ENCODE results near the gene PPEF2.
"Not testable (repeated sequence)": the region's sequence is repeated elsewhere in the genome, so short reads cannot be mapped to it uniquely, and the experiment has no call there.

The PPEF2 gene

DNA sequence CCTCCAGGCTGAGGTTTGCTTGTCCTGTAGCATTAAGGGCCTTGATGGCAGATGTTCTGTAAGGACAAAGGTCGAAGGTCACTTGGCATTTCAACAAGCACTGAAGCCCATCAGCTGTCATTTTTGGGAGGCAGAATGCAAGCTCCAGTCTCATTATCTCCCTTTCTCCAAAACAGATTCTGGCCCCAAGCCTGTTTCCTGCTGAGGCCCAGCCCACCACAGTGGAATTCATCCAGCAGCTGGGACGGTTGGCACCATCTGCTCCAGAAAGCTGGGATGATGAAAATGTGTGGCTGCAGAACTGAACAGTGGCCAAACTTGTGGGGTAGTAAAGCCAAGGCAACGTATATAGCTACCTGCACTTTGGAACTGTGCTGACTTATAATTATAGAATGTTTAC lies 17.7 kb upstream of the PPEF2 start:
- Histone ChIP-seq H3K27me3 (no peaks in the 10 kb centered on the region), H3K4me1 (no peaks in the 10 kb centered on the region), H3K9me3 (no peaks in the 10 kb centered on the region), H3K4me3 (ENCODE audit: low read depth, low read length) (no peak overlapping the region), H3K36me3 (no peaks in the 10 kb centered on the region; the same call in 1 of the 2 replicates)
- TF ChIP-seq, protein P1, sequence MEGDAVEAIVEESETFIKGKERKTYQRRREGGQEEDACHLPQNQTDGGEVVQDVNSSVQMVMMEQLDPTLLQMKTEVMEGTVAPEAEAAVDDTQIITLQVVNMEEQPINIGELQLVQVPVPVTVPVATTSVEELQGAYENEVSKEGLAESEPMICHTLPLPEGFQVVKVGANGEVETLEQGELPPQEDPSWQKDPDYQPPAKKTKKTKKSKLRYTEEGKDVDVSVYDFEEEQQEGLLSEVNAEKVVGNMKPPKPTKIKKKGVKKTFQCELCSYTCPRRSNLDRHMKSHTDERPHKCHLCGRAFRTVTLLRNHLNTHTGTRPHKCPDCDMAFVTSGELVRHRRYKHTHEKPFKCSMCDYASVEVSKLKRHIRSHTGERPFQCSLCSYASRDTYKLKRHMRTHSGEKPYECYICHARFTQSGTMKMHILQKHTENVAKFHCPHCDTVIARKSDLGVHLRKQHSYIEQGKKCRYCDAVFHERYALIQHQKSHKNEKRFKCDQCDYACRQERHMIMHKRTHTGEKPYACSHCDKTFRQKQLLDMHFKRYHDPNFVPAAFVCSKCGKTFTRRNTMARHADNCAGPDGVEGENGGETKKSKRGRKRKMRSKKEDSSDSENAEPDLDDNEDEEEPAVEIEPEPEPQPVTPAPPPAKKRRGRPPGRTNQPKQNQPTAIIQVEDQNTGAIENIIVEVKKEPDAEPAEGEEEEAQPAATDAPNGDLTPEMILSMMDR (IDR thresholded peaks at IDR 0.05; ENCODE audit: low read depth, low read length) = no peak
- DNase-seq = no peak

DNA sequence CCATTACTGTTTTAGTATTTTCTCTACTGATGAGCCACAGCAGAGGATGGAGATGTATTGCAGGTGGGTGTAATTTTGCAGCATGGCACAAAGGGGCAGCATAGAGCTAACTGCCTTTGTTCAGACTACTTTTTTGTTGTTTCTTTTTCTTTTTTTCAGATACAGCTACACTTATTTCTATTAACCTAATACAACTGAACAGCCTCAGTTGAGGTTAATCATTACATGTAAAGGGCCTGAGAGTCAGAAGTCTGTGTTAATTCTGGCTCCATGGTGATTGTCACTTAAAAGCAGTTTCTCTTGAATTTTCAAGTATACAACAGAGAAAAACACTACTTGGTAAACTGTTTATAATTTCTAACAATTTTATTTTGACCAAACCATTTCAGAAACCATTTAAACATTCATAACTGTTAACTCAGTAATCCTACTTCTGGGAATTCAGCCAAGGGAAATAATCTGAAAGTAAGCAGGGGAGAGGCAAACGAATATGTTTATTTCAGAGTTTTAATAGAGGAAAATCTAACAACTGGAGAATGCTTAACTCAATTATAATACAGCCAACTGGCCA lies 13.9 kb upstream of the PPEF2 start:
- H3K36me3 ChIP-seq = no peaks in the 10 kb centered on the region
- TF ChIP-seq, protein P1 (IDR thresholded peaks at IDR 0.05; ENCODE audit: low read depth, low read length) = peak; percentile 89
- no peaks in the 10 kb centered on the region for H3K27me3 ChIP-seq

DNA sequence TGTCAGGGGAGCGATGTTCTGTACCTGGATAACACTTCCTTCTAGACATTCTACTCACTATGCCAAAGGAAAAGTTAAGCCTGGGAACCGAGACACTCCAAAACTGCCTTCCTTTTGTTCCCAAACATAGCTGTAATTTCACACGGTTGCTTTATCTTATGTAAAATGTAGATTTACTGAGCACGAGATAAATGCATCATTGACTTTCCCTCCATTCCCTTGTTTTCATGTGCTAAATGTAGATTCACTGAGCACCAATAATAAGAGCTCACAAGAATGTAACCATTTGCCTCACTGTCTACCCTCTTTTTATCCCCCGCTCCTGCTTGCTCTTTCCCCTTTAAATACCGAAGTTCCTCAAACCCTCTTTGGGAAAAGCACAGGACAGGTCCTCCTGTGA lies 10.7 kb upstream of the PPEF2 start:
- no peaks in the 10 kb centered on the region for H3K4me1 ChIP-seq
- H3K9me3 ChIP-seq = no peaks in the 10 kb centered on the region
- H3K36me3 ChIP-seq = no peaks in the 10 kb centered on the region
- H3K27me3 ChIP-seq = no peaks in the 10 kb centered on the region
- H3K4me3 ChIP-seq (ENCODE audit: low read depth, low read length) = no peak overlapping the region
- no peak for DNase-seq
- TF ChIP-seq, protein P1 (IDR thresholded peaks at IDR 0.05; ENCODE audit: low read depth, low read length) = no peak

More for the DNA sequence above, 13.9 kb upstream of the PPEF2 start:
- Histone ChIP-seq H3K9me3 (no peaks in the 10 kb centered on the region), H3K4me1 (no peaks in the 10 kb centered on the region), H3K4me3 (ENCODE audit: low read depth, low read length) (no peak overlapping the region)
- DNase-seq = peak; percentile 34

DNA sequence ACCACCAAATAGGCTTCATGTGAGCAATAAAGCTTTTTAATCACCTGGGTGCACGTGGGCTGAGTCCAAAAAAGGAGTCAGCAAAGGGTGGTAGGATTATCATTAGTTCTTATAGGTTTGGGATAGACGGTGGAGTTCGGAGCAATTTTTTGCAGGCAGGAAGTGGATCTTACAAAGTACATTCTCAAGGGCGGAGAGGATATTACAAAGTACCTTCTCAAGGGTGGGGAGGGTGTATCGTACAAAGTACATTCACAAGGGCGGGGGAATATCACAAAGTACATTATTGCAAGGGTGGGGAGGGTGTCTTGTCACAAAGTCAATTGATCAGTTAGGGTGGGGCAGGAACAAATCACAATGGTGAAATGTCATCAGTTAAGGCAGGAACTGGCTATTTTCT lies 8.6 kb upstream of the PPEF2 start:
- H3K9me3 ChIP-seq; H3K27me3 ChIP-seq; DNase-seq; H3K4me3 ChIP-seq (ENCODE audit: low read depth, low read length); H3K4me1 ChIP-seq; H3K36me3 ChIP-seq: not testable (repeated sequence)

DNA sequence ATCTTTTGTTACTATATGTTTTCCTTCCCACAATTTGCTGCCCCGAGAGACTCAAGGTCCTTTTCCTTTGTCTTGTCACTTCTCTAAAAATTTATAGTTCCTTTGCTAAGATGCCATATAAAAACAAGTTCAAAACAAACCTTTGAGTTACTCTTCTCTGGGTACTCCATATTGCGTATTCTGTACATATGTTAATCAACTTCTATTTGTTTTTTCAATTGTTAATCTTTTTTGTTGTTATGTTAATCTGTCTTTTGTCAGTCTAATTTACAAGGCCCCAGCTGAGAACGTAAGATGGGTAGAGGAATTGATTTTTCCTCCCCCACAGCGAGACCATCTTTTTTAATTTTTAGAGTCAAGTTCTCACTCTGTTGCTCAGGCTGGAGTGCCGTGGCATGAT lies 7.2 kb upstream of the PPEF2 start:
- H3K4me1 ChIP-seq = no peaks in the 10 kb centered on the region
- DNase-seq = no peak
- no peaks in the 10 kb centered on the region for H3K36me3 ChIP-seq
- TF ChIP-seq, protein P1 (IDR thresholded peaks at IDR 0.05; ENCODE audit: low read depth, low read length) = no peak
- no peaks in the 10 kb centered on the region for H3K27me3 ChIP-seq
- no peak overlapping the region for H3K4me3 ChIP-seq (ENCODE audit: low read depth, low read length)
- no peaks in the 10 kb centered on the region for H3K9me3 ChIP-seq

DNA sequence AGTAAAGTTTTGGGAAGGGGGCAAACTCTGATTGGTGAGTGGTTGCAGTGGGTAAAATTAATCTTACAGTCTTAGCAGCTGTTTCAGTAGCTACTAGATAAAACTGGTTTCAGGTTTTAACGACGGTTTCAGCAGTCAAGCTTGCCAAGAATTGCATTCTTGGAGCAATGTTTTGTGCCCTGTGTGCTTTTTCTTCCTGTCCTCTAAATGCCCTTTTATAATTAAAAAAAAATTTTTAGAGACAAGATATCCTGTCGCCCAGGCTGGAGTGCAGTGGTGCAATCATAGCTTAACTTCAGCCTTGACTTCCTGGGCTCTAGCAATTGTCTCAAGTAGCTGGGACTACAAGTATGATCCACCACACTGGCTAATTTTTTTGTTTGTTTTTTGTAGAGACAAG lies 6.3 kb upstream of the PPEF2 start:
- no peak for DNase-seq
- no peak overlapping the region for H3K4me3 ChIP-seq (ENCODE audit: low read depth, low read length)
- no peaks in the 10 kb centered on the region for H3K36me3 ChIP-seq
- TF ChIP-seq, protein P1 (IDR thresholded peaks at IDR 0.05; ENCODE audit: low read depth, low read length) = no peak
- H3K4me1 ChIP-seq = no peaks in the 10 kb centered on the region
- H3K9me3 ChIP-seq = no peaks in the 10 kb centered on the region
- H3K27me3 ChIP-seq = no peaks in the 10 kb centered on the region

DNA sequence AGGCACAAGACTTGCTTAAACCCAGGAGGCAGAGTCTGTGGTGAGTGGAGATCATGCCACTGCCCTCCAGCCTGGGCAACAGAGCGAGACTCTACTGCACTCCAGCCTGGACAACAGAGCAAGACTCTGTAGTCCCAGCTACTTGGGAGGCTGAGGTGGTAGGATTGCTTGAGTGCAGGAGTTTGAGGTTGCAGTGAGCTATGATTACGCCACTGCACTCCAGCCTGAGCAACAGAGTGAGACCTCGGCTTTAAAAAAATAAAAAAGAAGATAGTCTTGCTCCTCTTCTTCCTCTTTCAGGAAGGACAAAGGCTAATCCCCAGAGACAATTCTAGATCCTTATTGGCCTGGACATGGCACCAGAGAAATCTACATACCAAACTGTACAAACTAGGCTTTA lies 5.7 kb upstream of the PPEF2 start:
- DNase-seq = no peak
- no peaks in the 10 kb centered on the region for H3K4me1 ChIP-seq
- H3K36me3 ChIP-seq = no peaks in the 10 kb centered on the region
- TF ChIP-seq, protein P1 (IDR thresholded peaks at IDR 0.05; ENCODE audit: low read depth, low read length) = no peak
- H3K4me3 ChIP-seq (ENCODE audit: low read depth, low read length) = no peak overlapping the region
- H3K9me3 ChIP-seq = no peaks in the 10 kb centered on the region
- H3K27me3 ChIP-seq = no peaks in the 10 kb centered on the region
